Measurements from ENCODE around the gene CLEC14A. TPM values are rescaled to one million over a fixed set of nuclear protein-coding genes. Genes with fewer than 3 reads are reported as not detected.
A peak's percentile ranks its signal among the peaks of the same experiment; 100 is the strongest.

The CLEC14A gene
- total RNA-seq, 2 donors from 2014 or later: 22.2 to 31.4 TPM

DNA sequence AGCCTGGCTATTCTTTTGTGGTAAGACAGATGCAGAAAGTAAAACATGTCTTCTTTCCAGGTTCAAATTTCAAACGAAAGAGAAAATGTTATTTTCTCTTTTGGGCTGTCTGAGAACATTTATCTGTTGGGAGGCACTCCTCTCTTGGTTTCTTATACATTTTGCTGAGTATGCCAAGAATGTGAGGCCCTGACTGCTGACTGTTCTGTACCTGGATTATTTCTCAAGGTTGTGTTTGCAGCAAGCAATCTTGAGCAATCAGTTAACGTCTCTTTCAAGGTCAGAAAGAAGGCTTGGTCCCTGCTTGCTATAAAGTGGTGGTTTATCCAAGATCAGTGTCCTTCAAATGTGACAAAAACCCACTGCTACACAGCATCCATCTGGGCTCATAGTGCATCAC, 38.3 kb downstream of the CLEC14A start:
- Histone ChIP-seq H3K9me3 (no peaks in the 10 kb centered on the region), H3K36me3 (no peaks in the 10 kb centered on the region), H3K27ac (no peak overlapping the region), H3K4me3 (no peak overlapping the region), H3K27me3 (replicated peaks; ENCODE audit: insufficient read depth) (no peaks in the 10 kb centered on the region), H3K4me1 (ENCODE audit: control insufficient read depth in 1 of 2, low read depth in 2 of 2) (no peaks in the 10 kb centered on the region)
- DNase-seq (ENCODE audit: low spot score): no peak
- no peak for ATAC-seq (ENCODE audit: insufficient number of reproducible peaks, low FRiP score, low read depth)
- TF ChIP-seq, protein P1, sequence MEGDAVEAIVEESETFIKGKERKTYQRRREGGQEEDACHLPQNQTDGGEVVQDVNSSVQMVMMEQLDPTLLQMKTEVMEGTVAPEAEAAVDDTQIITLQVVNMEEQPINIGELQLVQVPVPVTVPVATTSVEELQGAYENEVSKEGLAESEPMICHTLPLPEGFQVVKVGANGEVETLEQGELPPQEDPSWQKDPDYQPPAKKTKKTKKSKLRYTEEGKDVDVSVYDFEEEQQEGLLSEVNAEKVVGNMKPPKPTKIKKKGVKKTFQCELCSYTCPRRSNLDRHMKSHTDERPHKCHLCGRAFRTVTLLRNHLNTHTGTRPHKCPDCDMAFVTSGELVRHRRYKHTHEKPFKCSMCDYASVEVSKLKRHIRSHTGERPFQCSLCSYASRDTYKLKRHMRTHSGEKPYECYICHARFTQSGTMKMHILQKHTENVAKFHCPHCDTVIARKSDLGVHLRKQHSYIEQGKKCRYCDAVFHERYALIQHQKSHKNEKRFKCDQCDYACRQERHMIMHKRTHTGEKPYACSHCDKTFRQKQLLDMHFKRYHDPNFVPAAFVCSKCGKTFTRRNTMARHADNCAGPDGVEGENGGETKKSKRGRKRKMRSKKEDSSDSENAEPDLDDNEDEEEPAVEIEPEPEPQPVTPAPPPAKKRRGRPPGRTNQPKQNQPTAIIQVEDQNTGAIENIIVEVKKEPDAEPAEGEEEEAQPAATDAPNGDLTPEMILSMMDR (IDR thresholded peaks at IDR 0.05): no peak

DNA sequence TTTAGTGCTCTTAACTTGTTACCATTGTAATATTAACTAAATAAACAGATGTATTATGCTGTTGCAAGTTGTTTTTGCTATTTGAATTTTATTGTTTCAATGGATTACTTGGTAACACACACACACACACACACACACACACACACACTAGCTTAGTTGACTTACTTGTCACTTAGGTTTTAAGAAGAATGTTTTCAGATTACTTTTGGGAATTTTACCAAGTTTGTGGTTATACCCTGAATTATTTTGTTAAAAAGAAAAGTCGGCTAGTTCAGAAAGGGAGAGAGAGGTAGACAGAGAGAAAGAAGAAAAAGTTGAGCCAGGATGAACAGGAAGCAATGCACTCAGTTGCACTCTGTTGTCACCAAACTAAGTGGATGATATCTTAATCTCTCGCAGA, 42.9 kb downstream of the CLEC14A start:
- no peak for ATAC-seq (ENCODE audit: insufficient number of reproducible peaks, low FRiP score, low read depth)
- Histone ChIP-seq H3K4me1 (ENCODE audit: control insufficient read depth in 1 of 2, low read depth in 2 of 2) (peaks cover 4 to 32% of the 10 kb centered on the region in 2 donors), H3K36me3 (no peaks in the 10 kb centered on the region), H3K9me3 (no peaks in the 10 kb centered on the region), H3K4me3 (no peak overlapping the region), H3K27me3 (replicated peaks; ENCODE audit: insufficient read depth) (no peaks in the 10 kb centered on the region), H3K27ac (no peak overlapping the region)
- DNase-seq (ENCODE audit: low spot score): no peak
- TF ChIP-seq, protein P1 (IDR thresholded peaks at IDR 0.05): no peak

DNA sequence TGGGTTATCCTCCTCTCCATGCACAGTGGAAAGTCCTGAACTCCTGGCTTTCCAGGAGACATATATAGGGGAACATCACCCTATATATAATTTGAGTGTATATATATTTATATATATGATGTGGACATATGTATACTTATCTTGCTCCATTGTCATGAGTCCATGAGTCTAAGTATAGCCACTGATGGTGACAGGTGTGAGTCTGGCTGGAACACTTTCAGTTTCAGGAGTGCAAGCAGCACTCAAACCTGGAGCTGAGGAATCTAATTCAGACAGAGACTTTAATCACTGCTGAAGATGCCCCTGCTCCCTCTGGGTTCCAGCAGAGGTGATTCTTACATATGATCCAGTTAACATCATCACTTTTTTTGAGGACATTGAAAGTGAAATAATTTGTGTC, 43.8 kb downstream of the CLEC14A start:
- H3K27ac ChIP-seq: no peak overlapping the region
- peaks cover 4 to 34% of the 10 kb centered on the region in 2 donors for H3K4me1 ChIP-seq (ENCODE audit: control insufficient read depth in 1 of 2, low read depth in 2 of 2)
- ATAC-seq (ENCODE audit: insufficient number of reproducible peaks, low FRiP score, low read depth) (no peak), DNase-seq (ENCODE audit: low spot score) (no peak)
- H3K27me3 ChIP-seq (replicated peaks; ENCODE audit: insufficient read depth): no peaks in the 10 kb centered on the region
- H3K4me3 ChIP-seq: no peak overlapping the region
- TF ChIP-seq, protein P1 (IDR thresholded peaks at IDR 0.05): no peak
- no peaks in the 10 kb centered on the region for H3K36me3 ChIP-seq
- no peaks in the 10 kb centered on the region for H3K9me3 ChIP-seq

DNA sequence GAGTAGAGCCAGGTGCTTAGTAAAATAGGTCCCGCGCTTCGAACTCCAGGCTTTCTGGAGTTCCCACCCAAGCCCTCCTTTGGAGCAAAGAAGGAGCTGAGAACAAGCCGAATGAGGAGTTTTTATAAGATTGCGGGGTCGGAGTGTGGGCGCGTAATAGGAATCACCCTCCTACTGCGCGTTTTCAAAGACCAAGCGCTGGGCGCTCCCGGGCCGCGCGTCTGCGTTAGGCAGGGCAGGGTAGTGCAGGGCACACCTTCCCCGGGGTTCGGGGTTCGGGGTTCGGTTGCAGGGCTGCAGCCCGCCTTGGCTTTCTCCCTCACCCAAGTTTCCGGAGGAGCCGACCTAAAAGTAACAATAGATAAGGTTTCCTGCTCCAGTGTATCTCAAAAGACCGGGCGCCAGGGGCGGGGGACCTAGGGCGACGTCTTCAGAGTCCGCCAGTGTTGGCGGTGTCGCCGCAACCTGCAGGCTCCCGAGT, 44.6 kb downstream of the CLEC14A start:
- Histone ChIP-seq H3K4me1 (ENCODE audit: control insufficient read depth in 1 of 2, low read depth in 2 of 2) (peaks cover 4 to 34% of the 10 kb centered on the region in 2 donors), H3K27me3 (replicated peaks; ENCODE audit: insufficient read depth) (no peaks in the 10 kb centered on the region), H3K9me3 (peaks cover 3% of the 10 kb centered on the region), H3K36me3 (no peaks in the 10 kb centered on the region), H3K4me3 (peak overlapping the region; percentile 71), H3K27ac (no peak overlapping the region)
- DNase-seq (ENCODE audit: low spot score) (no peak), ATAC-seq (ENCODE audit: insufficient number of reproducible peaks, low FRiP score, low read depth) (no peak)
- TF ChIP-seq, protein P1 (IDR thresholded peaks at IDR 0.05): no peak

DNA sequence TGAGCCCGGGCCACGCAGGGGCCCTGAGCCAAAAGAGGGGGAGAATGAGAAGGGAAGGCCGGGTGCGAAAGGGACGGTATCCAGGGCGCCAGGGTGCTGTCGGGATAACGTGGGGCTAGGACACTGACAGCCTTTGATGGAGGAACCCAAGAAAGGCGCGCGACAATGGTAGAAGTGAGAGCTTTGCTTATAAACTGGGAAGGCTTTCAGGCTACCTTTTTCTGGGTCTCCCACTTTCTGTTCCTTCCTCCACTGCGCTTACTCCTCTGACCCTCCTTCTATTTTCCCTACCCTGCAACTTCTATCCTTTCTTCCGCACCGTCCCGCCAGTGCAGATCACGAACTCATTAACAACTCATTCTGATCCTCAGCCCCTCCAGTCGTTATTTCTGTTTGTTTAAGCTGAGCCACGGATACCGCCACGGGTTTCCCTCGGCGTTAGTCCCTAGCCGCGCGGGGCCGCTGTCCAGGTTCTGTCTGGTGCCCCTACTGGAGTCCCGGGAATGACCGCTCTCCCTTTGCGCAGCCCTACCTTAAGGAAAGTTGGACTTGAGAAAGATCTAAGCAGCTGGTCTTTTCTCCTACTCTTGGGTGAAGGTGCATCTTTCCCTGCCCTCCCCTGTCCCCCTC, 45.2 kb downstream of the CLEC14A start:
- Histone ChIP-seq H3K9me3 (peaks cover 4% of the 10 kb centered on the region), H3K4me1 (ENCODE audit: control insufficient read depth in 1 of 2, low read depth in 2 of 2) (peaks cover 4 to 34% of the 10 kb centered on the region in 2 donors), H3K27ac (no peak overlapping the region), H3K36me3 (no peaks in the 10 kb centered on the region), H3K27me3 (replicated peaks; ENCODE audit: insufficient read depth) (no peaks in the 10 kb centered on the region), H3K4me3 (peak overlapping the region; percentile 71)
- ATAC-seq (ENCODE audit: insufficient number of reproducible peaks, low FRiP score, low read depth) (no peak), DNase-seq (ENCODE audit: low spot score) (no peak)
- TF ChIP-seq, protein P1 (IDR thresholded peaks at IDR 0.05): no peak
